NK-92 (cell line): Measurements from ENCODE around the gene HOXA10.

Source experiments
- DNase-seq: peaks from one replicate; lab custom pipeline; 2025; ENCODE audit not compliant: unreplicated experiment; lab: John Stamatoyannopoulos, UW

Gene HOXA10

GRCh38 chr7:27146491-27147198 lies 27.5 kb downstream of the HOXA10 start:
- no peak for DNase-seq

DNA sequence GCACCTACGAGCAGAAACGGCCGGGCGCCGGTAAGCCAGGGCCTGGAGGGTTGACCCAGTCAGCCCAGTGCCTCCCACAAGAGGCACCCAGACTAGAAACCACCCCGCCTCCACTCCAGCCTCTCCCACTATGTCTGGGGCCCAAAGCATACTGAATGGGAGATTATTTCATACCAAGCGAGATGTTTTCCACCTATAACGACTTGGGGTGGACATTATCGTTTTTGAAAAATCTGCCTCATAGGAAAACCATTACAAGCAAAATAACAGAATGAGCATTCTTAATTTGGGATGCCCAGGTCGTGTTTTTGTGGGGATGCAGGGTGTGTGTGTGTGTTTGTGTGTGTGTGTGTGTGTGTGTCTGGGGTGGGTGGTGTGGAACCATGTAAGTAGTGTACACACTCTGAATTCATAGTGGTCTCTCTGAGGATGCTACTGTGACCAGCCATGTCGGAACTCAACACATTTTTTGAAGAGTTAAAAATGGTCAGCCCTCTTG lies 28.2 kb downstream of the HOXA10 start:
- no peak for DNase-seq

GRCh38 chr7:27145165-27145913 lies 28.8 kb downstream of the HOXA10 start:
- no peak for DNase-seq

GRCh38 chr7:27144781-27145164 lies 29.3 kb downstream of the HOXA10 start:
- no peak for DNase-seq

DNA sequence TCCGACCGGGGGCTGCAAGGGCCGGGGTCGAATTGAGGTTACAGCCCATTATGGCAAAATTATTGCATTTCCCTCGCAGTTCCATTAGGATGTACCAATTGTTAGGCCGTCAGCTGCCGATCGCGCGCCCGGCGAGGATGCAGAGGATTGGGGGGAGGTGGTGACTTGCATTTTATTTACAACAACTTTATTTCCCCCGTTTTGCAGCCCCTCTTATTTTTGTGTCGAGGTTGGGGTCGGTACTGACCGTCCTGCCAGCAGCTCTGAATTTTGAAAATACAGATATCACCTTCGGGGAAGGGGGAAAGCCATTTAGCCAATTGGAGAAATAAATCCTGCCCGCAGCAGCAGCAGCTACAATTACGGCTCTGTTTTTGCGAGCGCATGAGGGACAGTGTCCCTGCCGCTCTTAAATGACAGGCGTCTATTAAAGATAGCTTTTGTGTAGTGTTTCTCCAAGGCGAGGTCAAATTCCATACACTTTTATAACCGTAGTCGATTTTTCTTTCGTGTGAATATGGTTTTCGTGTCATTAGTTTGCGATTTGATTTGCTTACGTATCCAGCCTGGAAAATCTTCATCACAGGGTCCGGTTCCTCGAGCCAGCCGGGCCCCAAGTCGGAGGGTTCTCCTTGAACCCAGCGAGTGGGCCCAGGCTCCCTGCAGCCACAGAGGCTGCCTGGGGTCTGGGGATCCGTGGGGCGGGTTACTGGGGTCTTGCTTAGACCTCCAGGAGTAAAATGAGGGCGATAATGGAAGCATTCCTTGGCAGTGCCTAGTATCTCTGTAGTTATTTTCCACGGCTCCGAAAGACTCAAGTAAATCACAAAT lies 30.0 kb downstream of the HOXA10 start:
- DNase-seq: no peak

- DNase-seq: no peak
Observed at GRCh38 chr7:27143023-27143949, 30.8 kb downstream of the HOXA10 start, which contains the start of gene HOXA5. Gene HOXA5, minus strand, starts transcription at chr7:27143681. Its CDS starts 74 bp downstream, at chr7:27143607.

GRCh38 chr7:27142580-27143022 lies 31.5 kb downstream of the HOXA10 start:
- DNase-seq: no peak

GRCh38 chr7:27141923-27142579 lies 32.1 kb downstream of the HOXA10 start:
- no peak for DNase-seq

DNA sequence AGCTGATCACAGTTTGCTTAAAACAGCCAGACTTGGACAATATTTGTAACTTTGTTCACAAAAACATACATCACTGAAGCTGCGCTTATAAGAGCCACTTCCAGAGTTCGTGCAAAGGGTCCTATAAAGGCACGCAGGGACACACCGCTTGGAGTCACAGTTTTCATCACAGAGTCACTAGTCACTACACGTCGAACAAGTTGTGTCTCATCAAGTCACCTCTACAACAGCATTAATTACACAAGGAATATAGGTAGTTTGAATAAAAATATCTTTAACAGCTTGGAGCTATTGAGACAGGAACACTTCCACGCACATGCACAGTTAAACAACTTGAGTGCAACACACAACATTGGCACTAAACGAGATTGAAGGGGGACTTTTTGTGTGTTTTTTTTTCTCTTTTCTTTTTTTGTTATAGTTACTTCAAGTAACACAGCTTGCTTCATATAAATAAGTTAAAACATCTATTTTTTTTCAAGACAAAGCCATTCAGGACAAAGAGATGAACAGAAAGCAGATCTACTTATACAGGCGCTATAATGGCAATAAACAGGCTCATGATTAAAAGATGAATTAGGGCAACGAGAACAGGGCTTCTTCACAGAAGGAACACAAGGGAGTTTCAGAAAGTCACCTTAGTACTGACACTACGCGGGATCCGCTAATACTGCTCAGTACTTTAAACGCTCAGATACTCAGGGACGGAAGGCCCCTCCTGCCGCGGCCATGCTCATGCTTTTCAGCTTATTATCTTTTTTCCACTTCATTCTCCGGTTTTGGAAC lies 32.8 kb downstream of the HOXA10 start:
- DNase-seq: no peak

GRCh38 chr7:27140126-27140857 lies 33.8 kb downstream of the HOXA10 start:
- no peak for DNase-seq

DNA sequence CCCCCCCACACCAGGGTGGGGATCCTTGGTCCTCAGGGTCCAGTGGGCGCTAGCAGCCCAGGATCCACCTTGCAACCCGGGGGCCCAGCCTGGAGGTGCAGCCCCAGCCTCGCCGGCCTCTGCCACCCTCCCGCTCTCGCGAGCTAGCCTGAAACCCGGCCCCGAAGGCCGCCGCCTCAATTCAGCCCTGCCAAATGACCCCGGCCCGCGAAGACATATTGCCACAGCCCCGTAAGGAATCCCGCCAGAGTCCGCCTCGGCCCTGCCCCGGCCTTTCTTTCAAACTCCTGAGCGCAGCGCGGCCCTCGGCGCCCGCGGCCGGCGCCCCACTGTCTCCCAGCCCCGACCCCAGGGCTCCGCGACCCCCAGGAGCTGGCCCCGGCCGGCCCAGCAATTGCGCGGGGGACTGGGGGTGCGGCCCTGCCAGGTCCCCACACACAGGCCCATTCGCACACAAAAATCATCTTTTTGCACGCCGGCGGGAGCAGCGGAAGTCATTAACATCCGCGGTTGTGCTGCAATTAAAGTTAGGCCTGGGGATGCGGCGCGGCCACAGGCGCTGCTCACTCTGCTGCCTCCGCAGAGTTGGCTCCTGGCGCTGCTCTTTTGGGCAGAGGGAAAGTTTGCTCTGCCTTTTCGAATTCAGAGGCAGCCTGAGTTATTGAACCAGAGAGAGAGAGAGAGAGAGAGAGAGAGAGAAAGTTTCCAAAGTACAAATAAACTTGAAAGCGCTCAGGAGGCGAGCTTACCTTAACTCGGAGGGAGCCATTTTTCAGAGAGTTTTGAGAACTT lies 34.6 kb downstream of the HOXA10 start:
- no peak for DNase-seq

DNA sequence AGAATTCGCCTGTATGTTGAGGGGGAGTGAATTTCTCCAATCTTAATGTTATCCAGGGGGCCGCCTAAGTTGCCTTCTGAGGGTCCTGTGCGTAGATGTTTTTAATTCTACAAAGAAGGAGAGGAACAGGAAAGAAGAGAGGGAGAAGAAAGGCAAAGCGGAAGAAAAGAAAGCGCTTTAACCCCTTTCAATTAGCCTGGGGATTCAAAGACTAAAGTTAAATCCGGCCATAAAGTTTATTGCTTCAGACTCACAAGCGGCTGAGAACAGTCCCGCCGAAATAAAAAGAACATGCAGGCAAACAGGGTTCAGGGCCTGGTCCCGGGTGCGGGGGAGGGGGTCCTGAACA lies 35.2 kb downstream of the HOXA10 start:
- DNase-seq: no peak

GRCh38 chr7:27138472-27138871 lies 35.6 kb downstream of the HOXA10 start:
- no peak for DNase-seq

DNA sequence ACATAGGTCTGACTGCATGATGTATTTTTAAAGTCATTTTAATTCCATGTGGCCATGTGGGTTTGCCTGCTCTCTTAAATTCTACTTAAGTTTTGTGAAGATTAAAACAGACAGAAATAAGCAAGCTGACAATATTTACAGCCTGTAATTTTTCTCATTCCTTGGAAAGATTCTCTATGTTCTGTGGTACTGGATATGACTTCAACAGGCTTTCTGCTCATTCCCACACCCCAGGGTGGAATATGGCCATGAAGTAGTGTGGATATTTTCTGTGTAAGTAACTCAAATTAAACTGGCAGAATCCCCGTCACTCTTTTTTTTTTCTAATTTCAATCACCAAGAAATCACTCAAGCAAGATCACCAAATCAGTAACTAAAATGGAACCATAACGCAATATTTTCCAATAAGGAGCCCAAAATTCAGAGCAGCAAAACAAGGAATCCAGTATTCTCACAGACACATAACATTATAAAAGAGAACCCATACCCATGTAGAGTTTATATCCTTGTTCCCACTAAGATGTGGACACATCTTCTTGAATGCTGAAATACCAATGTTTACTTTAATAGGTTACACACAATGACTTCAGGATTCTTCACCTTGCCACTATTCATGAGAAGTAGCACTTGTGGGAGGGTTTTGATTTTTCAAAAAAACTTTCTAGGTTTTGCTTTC lies 36.3 kb downstream of the HOXA10 start:
- DNase-seq: no peak

DNA sequence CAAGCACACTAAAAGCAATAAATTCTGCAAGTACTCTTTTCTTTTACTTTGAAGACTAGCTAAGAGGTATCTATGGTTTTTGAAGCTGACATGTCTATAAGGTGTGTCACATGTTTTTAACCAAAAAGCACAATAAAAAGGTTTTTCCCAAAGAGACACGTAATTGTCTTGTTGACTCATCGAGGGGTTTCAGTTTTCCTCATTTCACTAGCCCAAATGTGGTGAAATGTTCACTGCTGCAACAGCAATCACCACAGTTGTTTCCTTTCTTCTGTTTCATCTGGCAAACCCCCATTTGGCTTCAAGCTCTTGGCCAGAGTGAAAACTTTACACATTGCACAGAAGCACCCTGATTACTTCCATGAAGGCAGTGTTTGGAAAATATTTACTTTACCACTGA lies 39.7 kb downstream of the HOXA10 start:
- no peak for DNase-seq

DNA sequence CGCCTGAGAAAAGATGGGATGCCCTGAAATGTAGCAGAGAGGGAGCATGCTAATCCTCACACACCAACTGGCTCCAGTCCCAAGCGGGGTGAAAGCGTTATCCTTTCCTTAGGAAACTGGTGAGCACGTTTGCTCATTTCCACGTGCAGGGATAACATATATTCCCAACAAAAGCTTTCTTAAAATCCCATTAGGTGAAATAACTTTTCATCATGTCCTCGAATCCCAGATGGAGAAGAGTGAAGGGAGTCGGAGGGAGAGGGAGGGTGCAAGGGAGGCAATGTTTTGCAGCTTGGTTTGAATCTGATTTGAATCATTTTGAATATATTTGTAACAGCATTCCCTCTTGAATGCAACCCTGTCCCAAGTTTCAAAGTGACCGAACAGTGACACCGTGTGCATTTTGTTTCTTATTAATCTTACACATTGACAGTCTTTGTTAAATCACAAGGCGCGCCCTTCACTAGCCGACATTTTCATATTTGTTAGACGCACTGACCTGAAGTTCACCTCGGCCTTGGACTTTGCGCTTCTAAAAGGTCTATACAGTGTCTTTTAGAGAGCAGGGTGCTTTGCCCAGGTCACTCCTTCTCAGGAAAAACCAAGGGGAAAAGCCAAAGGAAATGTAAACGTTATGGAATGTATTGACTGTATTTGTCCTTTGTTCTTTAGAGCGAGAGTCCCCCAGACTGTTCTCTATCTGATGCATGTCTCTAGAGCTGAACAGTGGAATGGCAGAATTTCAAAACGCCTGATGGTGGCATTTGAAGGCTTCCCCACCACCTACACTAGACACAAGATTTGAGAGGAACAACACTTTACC lies 40.5 kb downstream of the HOXA10 start:
- DNase-seq: no peak
